Posterior cingulate gyrus (tissue), 11 donors: ENCODE measurements around the gene DLGAP4.
A peak's percentile ranks its signal among the peaks of the same experiment; 100 is the strongest.

Source experiments
- DNase-seq, 10 donors: peaks; one replicate each; pipeline versions ENCODE4 v3.0.0 to v3.0.0-alpha.2; 2020 to 2021; ENCODE audit warnings: mixed read lengths in 3 of 10
- intact Hi-C: fragments of 100-400 bp; cut with DNase I; formaldehyde crosslinking; loops from one replicate; pipeline ENCODE4 v1.15.1; 2023

DLGAP4 gene

DNA sequence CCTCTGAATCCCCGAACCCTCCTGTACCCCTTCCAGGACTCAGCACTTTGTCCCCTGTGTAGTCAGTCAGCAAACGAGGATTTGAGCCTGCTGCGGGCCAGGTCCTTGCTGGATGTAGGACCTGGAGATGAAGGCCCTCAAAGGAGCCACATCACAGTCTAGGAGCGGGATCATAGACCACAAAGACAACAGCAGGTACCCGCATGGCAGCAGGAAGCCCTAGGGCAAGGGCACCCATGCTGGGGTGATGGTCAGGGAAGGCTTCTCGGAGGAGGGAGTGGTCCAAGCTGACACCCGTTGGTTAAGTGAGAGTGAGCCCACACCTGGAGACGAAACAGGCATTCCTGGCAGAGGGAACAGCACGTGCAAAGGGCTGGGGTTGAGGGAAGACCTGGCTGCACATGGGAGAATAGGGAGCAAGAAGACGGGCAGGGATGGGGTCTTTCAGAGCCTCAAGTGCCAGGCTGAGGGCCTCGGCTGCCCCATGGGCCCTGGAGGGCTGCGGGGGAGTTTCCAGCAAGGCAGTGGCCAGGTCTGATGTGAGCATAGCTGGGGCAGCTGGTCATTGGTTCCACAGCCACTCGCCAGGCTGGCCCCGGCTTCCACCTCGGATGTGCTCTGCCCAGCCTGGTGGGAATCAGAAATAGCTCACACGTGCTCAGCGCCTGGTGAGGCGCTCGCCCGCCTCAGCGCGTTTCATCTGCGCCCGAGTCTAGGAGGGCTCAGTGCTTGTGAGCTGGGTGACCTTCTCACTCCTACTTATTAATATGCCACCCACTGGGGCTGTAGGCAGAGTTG is 15.0 kb downstream of the DLGAP4 start:
- intact Hi-C loops, result no loop called here
- peak in 3 of 10 donors; percentile 77 to 87 (median 82) for DNase-seq

DNA sequence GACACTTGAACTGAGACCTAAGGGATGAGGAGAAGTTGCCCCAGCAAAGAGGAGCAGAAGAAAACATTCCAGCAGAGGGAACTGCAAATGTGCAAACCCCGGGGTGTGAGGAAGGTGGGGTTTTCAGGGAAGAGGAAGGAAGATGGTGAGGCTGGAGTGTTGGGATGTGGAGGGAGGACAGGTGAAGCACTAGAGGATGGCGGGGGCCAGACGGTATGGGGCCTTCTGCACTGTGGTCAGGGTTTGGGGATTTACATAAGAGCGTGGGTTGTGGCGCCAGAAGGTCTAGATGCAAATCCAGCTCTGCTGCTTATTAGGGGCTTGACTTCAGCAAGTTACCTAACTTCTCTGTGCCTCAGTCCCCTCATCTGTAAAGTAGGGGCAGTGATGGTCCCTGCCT is 16.0 kb downstream of the DLGAP4 start:
- peak in 3 of 10 donors; percentile 26 to 50 (median 30) for DNase-seq
- intact Hi-C loops, result no loop called here

DNA sequence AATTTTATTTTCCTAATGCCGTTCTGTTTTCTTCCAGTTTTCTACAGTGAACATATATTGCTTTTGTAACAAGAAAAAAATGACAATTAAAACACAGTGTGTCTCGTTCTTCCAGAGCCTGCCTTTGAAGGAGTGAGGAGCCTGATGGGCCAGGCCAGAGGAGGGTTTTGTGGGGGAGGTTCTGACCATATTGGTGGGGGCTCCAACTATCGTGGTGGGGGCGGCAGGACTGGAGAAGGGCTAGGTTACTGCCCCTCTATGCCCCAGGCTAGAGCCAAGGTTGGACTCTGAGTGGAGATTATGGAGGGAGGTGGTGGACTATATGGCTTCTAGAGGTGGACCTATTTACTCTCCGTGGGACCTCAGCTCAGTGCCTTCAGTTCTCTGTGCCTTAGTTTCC is 24.0 kb downstream of the DLGAP4 start:
- intact Hi-C loops, result no loop called here
- peak in 3 of 10 donors; percentile 22 to 57 (median 38) for DNase-seq

DNA sequence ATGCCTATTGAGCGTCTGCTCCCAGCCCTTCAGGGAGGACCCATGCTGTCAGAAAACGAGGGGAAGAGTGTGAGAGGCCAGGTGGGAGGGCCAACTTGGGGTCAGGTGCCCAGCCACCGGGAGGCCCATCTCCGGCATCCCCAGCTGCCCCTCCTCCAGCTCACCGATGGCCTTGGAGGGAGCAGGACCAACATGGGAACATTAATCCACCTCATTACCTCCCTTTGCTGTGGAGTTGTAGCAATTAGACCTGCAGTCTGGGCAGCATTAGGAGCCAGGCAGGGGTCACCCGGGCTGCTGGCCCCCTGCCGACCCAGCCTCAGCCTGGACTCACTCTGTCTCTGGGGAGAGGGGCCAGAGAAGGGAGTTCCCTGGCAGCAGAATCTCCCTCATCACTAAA is 25.1 kb downstream of the DLGAP4 start:
- peak in 3 of 10 donors; percentile 37 to 54 (median 47) for DNase-seq
- intact Hi-C loops, result no loop called here

DNA sequence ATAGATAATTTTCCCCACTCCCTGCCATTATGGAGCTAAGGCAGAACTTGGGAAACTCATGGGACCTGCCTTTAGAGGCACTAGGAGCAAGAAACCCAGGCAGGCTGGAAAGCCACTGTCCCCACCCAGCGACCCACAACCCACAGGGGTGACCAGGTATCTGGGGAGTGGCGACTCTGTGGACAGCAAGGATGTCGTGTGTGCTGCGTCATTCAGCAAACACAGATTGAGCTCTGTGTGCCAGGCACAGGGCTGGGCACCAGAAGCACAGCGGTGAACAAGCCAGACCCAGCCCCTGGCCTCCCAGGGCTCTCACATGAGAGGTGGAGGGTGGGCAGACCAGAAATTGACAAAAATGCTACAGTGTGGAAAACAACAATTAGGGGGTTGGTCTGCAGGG is 27.7 kb downstream of the DLGAP4 start:
- DNase-seq, result peak in 3 of 10 donors; percentile 19 to 58 (median 55)
- intact Hi-C loops, result no loop called here

DNA sequence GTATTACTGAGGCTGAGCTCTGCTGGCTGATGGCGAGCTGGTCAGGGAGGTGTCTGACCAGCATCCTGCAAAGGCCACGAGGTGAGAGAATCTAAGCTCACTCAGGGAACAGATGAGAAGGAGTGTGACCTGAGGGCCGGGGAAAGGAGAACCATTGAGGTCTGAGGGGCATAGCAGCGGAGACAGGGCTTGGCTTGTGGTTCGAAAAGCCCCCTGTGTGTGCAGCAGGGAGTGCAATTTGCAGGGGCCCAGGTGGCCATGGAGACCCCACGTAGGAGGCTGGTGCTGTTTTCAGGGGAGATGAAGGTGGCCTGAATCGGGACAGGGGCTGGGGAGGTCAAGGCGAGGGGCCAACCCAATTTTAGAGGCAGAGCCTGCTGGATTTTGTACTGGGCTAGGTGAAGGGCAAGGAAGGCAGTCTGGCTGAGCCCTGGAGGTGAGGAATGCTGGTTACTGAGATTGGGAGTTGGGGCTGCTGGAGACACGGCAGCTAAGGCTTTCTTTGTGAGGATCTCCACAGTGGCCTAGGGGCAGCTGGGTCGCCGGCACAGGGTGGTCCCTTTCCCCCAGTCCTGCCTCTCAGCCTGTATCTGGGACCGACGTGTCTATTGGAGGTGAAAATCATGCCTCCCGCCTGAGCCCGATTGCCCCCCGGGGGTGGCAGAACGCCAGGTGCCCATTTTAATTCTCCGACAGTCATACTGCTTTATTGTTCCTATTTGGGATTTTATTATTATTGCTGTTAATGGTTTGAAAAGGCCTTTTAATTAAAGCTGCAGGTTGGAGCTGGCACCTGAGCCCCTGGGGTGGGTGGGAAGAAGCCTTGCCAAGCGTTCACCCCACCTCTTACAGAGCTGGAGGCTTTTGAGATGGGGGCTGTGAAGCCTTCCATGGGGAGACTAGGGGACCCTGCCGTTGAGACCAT is 28.4 kb downstream of the DLGAP4 start:
- intact Hi-C loops, result no loop called here
- peak in 3 of 10 donors; percentile 41 to 65 (median 50) for DNase-seq

DNA sequence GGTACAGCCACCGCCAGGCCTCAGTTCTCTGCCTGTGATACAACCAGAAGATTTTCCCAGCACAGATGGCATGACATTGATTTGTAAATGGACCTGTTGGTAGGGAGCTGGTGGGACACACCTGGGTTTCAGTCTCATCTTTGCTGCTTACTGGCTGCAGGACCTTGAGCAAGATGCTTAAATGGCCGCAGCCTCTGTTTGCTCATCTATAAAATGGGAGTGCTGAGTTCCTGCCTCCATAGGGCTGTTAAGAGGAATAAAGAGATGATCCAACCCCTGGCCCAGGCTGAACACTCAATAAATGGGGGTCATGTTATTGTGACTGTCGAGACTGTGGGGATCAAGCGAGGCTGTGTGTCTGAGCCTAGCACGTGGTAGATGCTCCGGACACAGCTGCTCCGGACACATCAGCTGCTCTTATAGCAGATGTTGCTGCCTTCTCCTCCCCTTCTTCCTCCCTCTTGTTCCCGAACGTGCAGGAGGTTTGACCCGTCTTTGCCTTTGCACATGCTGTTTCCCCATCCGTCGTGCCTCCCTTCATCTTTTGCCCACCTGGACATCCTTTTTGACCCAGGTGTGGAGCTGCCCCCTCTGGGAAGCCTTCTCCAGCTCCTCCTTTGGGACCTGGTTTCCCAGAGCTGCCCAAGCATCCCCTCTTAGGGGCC is 29.2 kb downstream of the DLGAP4 start:
- peak in 3 of 10 donors; percentile 33 to 54 (median 43) for DNase-seq
- intact Hi-C loops, result no loop called here

DNA sequence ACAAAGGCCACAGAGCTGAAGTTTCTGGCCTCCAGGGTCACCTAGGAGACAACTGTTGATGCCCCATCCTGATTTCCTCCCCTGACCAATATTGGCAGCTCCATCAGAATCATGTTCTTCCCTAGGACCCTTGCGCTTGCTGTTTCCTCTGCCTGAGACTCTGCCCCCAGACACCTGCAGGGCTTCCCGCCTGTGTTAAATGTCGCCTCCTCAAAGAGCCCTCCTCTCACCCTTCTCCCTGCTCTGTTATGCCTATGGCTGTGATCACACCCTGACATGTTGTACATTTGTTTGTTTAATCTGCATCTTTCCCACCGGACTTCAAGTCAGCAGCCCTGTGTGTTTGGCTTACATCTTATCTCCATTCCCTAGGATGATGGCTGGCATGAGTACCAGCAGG is 30.1 kb downstream of the DLGAP4 start:
- peak in 1 of 10 donors; percentile 9 for DNase-seq
- intact Hi-C loops, result no loop called here

DNA sequence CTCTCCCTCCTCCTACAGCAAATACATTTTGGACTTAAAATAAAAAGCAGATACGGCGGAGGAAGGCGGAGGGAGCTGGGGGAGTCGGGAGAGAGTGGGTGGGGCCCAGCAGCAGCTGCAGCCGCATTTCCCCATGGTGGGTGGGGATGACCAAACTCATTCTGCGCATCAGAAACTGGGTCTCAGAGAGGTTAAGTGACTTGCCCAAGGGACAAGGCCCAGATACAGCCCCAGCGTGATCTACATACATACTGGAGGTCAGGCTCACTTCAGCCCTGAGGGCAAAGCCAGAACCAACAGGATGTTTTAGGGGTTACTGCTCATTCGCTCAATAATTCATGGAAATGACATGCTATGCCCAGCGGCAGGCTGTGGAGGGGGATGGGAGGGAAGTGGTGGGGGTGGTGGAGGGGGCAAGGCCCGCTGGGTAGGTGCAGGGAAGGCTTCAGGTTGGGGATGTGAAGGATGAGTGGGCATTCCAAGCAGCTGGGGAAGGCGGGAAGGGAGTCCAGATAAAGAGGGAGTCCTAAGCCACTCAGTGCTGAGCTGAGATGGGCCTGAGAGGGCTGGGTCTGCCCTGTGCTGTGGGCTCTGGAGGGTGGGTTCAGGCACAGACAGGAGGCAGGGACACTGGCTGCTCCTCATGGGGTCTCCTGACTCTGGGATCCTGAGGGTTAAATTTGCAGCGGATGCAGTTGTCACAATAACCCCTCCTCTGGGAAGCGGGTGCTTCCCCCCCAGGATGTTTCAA is 31.0 kb downstream of the DLGAP4 start:
- peak in 2 of 10 donors; percentile 78 to 88 for DNase-seq
- intact Hi-C loops, result no loop called here

DNA sequence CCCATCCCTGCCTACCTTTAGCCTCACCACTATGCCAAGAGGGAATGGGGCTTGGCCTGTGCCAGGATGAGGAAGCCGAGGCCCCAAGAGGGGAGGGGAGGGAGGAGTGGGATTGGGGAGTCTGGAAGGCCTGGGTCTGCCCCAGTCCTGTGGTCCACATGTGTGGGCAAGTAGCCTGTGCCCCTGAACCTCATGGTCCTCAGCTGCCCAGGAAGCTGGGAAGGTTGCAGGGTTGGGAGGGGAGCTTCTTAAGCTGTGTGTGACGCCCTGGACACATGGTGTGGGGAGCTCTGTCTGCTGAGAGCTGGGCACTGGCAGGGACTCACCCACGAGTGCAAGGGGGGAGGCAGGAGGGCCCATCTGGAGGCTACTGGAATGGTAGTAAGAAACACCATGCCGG is 31.7 kb downstream of the DLGAP4 start:
- peak in 3 of 10 donors; percentile 39 to 72 (median 60) for DNase-seq
- intact Hi-C loops, result no loop called here

DNA sequence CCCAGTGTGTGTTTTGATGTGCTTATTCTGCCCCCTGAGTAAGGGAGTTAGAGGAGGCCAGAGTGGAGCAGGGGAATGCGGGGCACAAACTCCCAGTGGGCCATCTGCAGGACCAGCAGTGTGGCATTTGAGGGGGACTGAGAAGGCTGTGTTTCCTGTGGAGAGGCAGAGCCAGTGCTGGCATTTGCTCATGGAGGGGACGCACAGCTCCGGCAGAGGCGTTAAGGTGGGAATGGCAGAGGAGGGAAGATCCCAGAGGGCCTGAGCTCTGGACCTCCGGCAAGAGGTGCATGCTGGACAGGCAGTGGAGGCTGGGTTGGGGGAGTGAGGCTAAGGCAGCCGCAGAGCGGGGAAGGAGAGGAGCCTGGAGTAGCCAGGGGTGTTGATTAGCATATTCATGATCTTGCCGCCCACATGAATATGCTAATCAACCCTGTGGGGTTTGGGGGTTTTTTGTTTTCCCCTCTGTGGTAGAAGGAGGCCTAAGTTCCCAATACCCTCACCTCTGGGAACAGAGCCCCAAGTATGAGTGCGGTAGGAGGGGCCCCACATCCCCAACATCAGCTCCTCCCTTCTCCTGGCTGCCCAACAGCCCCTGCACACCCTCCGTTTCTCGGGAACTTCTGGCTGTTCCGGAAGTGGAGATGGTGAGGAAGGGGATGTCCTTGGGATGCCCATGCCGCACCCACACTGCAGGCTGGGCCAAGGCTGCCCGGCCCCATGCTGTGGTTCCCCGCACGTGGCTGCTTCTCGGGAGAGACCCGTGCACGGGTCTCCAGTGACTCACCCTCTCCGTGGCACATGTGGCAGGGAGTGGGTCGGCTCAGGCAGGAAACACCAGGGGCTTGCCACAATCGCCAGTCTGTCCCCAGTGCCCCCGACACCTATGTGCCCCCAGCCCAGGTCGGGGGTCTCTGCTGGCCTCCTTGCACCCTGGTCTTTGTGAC is 33.8 kb downstream of the DLGAP4 start:
- intact Hi-C loops, result no loop called here
- DNase-seq, result peak in 3 of 10 donors; percentile 69 to 84 (median 79)

DNA sequence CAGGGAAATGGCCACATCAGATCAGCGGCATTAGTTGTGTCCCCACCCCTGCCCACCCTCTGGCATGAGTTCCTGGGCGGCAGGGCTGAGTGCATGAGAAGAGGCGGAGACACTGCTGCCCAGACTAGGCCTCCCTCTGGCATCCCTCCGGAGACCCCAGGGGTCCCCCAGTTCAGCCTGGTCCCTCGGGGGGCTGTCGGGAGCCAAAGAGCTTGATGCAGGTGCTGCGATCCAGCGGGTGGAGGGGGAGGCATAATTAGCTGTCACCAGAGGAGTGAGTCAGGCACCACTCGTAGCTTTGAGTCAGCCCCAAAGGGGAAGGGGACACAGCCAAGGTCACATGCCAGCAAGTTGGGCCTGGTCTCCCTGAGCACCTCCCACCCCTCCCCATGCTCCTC is 34.5 kb downstream of the DLGAP4 start:
- intact Hi-C loops, result no loop called here
- DNase-seq, result peak in 3 of 10 donors; percentile 45 to 76 (median 59)

DNA sequence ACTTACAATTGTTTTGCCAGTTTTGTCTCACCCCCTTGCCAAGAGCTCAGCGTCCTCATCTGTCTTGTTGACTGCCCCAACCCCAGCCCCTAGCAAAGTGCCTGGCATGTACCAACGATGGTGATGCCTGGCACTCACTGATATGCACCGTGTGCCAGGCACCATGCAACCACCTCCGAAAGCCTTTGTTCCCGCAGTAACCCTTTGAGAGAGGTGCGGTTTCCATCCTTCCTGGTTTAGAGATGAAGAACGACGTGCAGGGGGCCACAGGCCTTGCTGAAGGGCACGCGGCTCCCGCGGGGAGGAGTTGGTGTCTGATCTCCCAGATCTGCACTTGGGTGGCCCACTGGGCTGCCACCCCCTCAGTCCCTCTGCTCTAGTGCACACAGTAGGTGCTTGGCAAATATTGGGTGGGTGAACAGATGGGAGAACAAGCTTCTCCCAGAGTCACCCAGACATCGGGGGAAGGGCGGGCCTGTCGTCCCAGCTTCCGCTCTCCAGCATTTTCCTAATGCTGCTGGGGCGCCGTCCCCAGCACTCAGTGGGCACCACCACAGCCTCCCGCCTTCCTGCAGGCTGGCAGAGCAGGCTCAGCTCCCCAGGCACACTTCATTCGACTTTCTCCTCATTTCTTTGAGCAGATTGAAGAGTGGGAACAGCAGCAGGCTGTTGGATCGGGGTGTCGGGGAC is 35.3 kb downstream of the DLGAP4 start:
- peak in 3 of 10 donors; percentile 61 to 67 (median 66) for DNase-seq
- intact Hi-C loops, result no loop called here

DNA sequence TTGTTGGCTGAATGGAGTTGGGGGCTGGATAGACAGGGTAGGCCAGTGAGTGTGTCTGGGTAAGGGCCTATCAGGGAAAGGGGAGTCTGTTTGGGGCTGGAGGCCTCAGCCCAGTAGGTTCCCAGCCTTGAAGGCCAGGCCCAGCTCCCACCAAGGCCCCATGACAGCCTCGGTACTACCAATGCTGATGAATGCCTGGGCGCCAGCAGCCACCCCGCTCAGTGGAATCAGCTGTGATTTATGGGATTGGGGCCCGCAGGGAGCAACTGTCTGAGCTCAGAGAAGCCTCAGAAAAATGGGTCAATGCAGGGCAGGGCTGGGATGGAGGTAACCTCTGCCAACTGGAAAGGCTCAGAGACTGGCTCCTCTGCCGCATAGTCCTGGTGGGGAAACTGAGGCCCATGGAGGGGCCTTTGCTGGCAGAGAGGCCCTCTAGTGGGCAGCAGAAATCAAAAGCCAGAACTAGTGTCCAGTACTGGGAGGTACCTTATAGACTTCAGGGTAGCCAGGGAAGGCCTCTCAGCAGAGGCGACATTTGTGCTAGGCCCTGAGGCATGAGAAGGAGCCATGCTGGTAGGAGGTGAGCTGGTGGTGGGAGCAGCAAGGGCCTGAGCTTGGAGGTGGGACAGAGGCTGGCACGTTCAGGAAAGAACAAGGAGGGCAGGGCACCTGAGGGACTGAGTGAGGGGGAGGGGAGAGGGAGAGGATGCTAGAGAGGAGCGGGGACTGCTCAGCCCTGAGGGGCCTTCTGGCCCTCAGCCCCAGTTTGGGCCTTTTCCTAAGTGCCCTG is 36.4 kb downstream of the DLGAP4 start:
- intact Hi-C loops, result no loop called here
- DNase-seq, result peak in 2 of 10 donors; percentile 63 to 69

DNA sequence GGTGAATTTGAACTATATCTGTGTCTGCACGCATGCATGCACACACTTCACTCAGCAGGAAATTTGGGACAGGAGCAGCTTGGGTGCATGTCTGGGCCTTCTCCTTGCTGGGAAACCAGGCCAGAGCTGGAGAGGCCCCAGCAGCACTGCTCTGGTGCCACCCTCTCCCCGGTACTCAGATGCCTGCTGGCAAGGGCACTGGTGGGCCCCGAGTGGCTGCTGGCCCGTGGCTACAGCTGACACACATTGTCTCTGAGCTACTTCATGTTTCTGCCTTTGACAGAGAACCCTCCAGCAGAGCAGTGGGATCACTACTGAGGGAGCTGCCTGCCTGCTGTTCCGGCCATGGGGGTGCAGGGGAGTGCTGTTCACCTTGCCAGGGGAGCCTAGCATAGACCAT is 37.5 kb downstream of the DLGAP4 start:
- intact Hi-C loops, result no loop called here

DNA sequence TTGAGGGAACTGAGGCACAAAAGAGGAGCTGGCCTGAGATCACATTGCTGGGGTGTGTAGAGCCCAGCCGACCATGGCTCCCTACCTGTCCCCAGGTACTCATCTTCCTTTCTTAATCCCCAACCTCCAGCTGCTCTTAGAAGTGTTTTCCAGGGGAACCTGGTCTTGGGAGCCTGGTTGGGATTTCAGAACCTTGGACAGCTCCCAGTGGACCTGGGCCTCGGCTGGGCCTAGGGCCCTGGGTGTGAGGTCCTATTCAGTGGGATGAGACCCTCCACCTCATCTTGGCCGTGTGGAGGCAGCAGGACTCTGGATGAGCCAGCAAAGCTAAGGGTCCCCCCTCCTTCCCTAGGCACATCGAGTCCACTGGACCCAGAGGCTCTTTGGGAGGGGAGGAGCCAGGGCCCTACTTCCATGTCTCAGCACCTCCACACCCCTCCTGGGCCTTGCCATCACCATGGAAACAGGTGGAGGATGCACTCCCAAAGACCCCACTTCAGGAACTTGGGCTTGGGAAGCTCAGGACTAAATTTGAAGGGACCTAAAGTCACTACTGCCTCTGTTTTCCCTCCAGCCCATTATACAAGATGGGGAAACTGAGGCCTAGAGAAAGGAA is 38.5 kb downstream of the DLGAP4 start:
- intact Hi-C loops, result no loop called here
- peak in 3 of 10 donors; percentile 19 to 55 (median 43) for DNase-seq

More for the DNA sequence above, 37.5 kb downstream of the DLGAP4 start:
- DNase-seq, result peak in 2 of 10 donors; percentile 56 to 62

DNA sequence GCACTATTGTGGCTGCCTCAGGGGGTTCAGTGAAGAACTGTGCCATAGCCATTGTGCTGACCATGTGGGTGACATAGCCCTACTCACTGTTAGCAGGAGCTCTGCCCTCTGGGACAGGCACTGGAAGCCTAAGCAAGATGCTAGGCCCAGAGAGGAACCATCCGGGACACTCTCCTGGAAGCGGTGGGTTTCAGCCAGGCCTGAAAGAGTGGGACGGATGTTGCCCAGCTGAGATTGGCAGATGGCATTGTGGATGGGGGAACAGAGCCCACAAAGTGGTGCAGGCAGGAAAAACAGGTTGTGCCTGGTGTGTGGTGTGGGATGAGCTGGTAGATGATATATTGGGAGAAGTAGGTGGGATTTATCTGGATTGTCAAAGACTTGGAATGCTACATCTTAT is 40.1 kb downstream of the DLGAP4 start:
- DNase-seq, result peak in 3 of 10 donors; percentile 46 to 70 (median 68)
- intact Hi-C loops, result no loop called here
